22Rv1 (cell line): ENCODE results near the gene CPA1.

Source experiments
- ZFX ChIP-seq: fragments of 450-650 bp; IDR thresholded peaks from 2 replicates; pipeline ENCODE4 v1.6.1; 2017; ENCODE audit warnings: antibody characterized with exemption, borderline replicate concordance
- TF ChIP-seq, protein P1 (sequence below): fragments of 450-650 bp; IDR thresholded peaks from 2 replicates; pipeline ENCODE4 v1.5.1; 2017; ENCODE audit warnings: mild to moderate bottlenecking

DNA sequence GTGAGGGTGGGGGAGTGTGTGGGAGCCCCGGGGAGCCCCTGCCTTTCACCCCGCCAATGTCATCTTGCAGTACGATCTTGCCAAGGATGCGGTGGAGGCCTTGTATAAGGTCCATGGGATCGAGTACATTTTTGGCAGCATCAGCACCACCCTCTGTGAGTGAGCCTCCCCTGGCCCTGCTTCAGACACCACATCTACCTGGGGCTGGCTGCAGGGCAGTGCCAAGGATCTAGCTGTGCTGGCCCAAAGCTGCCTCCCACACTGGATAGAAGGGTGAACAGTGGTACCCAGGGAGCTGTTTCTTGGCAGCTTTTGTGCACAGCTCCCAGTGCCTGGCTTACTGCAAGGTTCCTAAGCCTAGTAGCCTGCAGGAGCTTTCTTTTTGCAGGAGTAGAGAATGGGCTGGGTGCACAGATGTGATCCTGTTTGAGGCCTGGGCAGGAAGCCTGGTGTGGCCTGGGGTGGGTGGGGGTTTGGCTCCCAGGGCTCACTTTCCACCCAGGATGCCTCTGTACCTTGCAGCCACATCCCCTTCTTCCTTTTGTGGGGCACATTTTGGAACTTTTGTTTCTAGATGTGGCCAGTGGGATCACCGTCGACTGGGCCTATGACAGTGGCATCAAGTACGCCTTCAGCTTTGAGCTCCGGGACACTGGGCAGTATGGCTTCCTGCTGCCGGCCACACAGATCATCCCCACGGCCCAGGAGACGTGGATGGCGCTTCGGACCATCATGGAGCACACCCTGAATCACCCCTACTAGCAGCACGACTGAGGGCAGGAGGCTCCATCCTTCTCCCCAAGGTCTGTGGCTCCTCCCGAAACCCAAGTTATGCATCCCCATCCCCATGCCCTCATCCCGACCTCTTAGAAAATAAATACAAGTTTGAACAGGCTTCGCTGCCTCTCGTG lies 12.2 kb upstream of the CPA1 start:
- TF ChIP-seq, protein P1, sequence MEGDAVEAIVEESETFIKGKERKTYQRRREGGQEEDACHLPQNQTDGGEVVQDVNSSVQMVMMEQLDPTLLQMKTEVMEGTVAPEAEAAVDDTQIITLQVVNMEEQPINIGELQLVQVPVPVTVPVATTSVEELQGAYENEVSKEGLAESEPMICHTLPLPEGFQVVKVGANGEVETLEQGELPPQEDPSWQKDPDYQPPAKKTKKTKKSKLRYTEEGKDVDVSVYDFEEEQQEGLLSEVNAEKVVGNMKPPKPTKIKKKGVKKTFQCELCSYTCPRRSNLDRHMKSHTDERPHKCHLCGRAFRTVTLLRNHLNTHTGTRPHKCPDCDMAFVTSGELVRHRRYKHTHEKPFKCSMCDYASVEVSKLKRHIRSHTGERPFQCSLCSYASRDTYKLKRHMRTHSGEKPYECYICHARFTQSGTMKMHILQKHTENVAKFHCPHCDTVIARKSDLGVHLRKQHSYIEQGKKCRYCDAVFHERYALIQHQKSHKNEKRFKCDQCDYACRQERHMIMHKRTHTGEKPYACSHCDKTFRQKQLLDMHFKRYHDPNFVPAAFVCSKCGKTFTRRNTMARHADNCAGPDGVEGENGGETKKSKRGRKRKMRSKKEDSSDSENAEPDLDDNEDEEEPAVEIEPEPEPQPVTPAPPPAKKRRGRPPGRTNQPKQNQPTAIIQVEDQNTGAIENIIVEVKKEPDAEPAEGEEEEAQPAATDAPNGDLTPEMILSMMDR = no peak
- TF ChIP-seq ZFX = no peak
